Parathyroid adenoma (tissue), 2 donors: Measurements from ENCODE around the gene GPC5.

ENCODE experiments used
- H2AFZ ChIP-seq: fragments of 300-600 bp; sonication (generic); one replicate; pipeline ENCODE4 v1.7.0; 2017; ENCODE audit warnings: antibody characterized with exemption, mild to moderate bottlenecking
- H3K27ac ChIP-seq: fragments of 300-600 bp; sonication (generic); one replicate; pipeline ENCODE4 v1.7.0; 2017
- H3K27me3 ChIP-seq: fragments of 300-600 bp; sonication (generic); one replicate; pipeline ENCODE4 v1.7.0; 2017; ENCODE audit warnings: low read length; ENCODE audit not compliant: control insufficient read depth, insufficient read depth
- H3K36me3 ChIP-seq: fragments of 300-600 bp; sonication (generic); one replicate; pipeline ENCODE4 v1.7.0; 2017; ENCODE audit warnings: low read length; ENCODE audit not compliant: control insufficient read depth, insufficient read depth
- H3K4me1 ChIP-seq: fragments of 300-600 bp; sonication (generic); one replicate; pipeline ENCODE4 v1.7.0; 2017; ENCODE audit warnings: control low read depth
- H3K4me2 ChIP-seq: fragments of 300-600 bp; sonication (generic); one replicate; pipeline ENCODE4 v1.7.0; 2017; ENCODE audit warnings: low read length
- H3K4me3 ChIP-seq: fragments of 300-600 bp; sonication (generic); one replicate; pipeline ENCODE4 v1.7.0; 2017; ENCODE audit warnings: low read depth, low read length
- H3K79me2 ChIP-seq: fragments of 300-600 bp; sonication (generic); one replicate; pipeline ENCODE4 v1.7.0; 2017; ENCODE audit warnings: control low read depth
- H3K9ac ChIP-seq: fragments of 300-600 bp; sonication (generic); one replicate; pipeline ENCODE4 v1.7.0; 2017; ENCODE audit warnings: mild to moderate bottlenecking
- H3K9me3 ChIP-seq: fragments of 300-600 bp; sonication (generic); one replicate; pipeline ENCODE4 v1.7.0; 2017; ENCODE audit warnings: low read length; ENCODE audit not compliant: control insufficient read depth
- TF ChIP-seq, protein P1 (sequence below): fragments of 300-600 bp; sonication (generic); IDR thresholded peaks from one replicate; pipeline ENCODE4 v1.7.0; 2017; ENCODE audit warnings: antibody characterized with exemption, mild to moderate bottlenecking
- donor health status: primary hyperparathyroidism.

GPC5 gene

DNA sequence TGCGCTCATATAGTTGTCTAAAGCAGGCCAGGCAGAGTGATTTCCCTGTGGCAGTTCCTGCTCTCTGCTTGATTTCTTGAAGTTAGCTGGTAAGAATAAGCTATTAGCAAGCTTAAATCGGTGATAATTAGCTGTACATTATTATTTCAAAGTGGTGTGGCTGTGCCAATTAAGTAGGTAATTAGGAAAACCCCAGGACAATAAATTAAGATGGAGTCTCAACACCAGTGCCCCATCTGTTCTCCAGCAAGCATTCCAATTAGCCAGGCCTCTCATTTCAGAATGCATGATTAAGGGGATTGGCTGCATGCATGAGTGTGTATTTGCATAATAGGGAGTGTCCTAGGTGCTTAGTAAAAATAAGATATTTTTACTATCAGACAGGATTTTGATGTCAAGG, 342.3 kb downstream of the GPC5 start:
- TF ChIP-seq, protein P1, sequence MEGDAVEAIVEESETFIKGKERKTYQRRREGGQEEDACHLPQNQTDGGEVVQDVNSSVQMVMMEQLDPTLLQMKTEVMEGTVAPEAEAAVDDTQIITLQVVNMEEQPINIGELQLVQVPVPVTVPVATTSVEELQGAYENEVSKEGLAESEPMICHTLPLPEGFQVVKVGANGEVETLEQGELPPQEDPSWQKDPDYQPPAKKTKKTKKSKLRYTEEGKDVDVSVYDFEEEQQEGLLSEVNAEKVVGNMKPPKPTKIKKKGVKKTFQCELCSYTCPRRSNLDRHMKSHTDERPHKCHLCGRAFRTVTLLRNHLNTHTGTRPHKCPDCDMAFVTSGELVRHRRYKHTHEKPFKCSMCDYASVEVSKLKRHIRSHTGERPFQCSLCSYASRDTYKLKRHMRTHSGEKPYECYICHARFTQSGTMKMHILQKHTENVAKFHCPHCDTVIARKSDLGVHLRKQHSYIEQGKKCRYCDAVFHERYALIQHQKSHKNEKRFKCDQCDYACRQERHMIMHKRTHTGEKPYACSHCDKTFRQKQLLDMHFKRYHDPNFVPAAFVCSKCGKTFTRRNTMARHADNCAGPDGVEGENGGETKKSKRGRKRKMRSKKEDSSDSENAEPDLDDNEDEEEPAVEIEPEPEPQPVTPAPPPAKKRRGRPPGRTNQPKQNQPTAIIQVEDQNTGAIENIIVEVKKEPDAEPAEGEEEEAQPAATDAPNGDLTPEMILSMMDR, result no peak

DNA sequence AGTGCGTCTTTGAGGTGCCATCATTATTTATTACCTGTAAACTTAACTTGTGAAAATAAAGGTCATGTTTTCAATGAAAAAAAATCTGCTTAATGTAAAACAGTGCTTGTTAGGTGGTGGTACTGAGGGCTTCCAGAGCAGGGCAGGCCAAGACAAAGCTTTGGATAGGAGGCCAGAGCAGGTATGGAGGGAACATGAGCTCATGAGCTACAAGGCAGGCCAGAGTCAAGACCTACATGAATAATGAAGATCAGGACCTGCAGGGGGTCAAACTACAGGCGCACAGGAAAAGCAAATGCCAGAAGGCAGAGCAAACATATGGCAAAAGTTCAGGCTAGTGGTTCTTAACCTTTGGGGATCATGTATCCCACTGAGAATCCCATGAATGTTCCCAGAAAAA, 343.5 kb downstream of the GPC5 start:
- Histone ChIP-seq H3K4me2 (no peak overlapping the region), H3K27ac (no peak overlapping the region), H3K79me2 (no peaks in the 10 kb centered on the region), H3K36me3 (no peaks in the 10 kb centered on the region), H3K9ac (no peak overlapping the region), H3K9me3 (no peaks in the 10 kb centered on the region), H3K4me3 (no peak overlapping the region), H3K27me3 (no peaks in the 10 kb centered on the region), H2AFZ (no peak overlapping the region), H3K4me1 (no peaks in the 10 kb centered on the region)
- TF ChIP-seq, protein P1, result no peak

More for the DNA sequence above, 342.3 kb downstream of the GPC5 start:
- Histone ChIP-seq H3K4me2 (no peak overlapping the region), H3K4me1 (no peaks in the 10 kb centered on the region), H3K79me2 (no peaks in the 10 kb centered on the region), H3K27ac (no peak overlapping the region), H3K9me3 (no peaks in the 10 kb centered on the region), H3K4me3 (no peak overlapping the region), H3K27me3 (no peaks in the 10 kb centered on the region), H3K36me3 (no peaks in the 10 kb centered on the region), H3K9ac (no peak overlapping the region), H2AFZ (no peak overlapping the region)

DNA sequence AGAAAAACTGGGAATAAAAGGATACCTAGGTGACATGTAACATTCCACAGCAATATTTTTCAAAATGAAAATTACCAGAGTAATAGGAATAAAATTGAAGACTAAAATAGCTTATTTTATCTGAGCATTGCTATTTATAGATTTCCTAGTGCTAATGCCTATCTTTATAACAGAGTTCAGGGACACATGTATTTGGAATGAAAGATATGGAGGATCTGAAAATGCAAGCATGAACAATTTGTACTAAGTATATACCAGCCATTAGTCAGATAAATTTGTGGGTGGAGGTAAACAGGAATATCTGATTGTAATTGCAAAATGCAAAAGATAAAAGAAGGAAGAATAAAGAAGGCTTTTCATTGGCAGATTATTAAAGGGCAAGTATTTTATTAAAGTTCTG, 345.9 kb downstream of the GPC5 start:
- H3K9me3 ChIP-seq, result no peaks in the 10 kb centered on the region
- no peak overlapping the region for H3K4me2 ChIP-seq
- H3K4me3 ChIP-seq, result no peak overlapping the region
- no peak overlapping the region for H3K27ac ChIP-seq
- no peak overlapping the region for H3K9ac ChIP-seq
- no peaks in the 10 kb centered on the region for H3K4me1 ChIP-seq
- no peaks in the 10 kb centered on the region for H3K27me3 ChIP-seq
- no peaks in the 10 kb centered on the region for H3K36me3 ChIP-seq
- H3K79me2 ChIP-seq, result no peaks in the 10 kb centered on the region
- TF ChIP-seq, protein P1, result no peak
- no peak overlapping the region for H2AFZ ChIP-seq

DNA sequence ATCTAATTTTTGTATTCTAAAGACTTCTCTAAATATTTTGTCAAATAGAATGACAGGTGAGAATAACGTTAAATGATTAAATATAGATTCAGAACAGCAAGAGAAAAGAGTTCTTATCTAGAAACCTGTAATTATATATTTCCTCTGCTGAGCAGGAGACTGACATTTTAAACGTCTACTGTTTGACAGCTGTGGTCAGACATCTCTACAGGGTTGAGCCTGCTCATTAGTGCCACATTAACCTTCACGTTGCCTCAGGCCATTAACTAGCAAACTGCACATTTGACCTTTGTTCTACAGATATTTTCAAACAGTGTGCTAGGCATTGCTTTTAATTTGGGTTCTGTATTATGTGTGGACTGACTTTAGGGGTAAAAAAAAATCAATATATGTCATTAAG, 347.5 kb downstream of the GPC5 start:
- Histone ChIP-seq H3K9ac (no peak overlapping the region), H3K4me3 (no peak overlapping the region), H3K4me2 (no peak overlapping the region), H3K4me1 (no peaks in the 10 kb centered on the region), H3K79me2 (no peaks in the 10 kb centered on the region), H3K9me3 (no peaks in the 10 kb centered on the region), H2AFZ (no peak overlapping the region), H3K27ac (no peak overlapping the region), H3K36me3 (no peaks in the 10 kb centered on the region), H3K27me3 (no peaks in the 10 kb centered on the region)
- TF ChIP-seq, protein P1, result no peak

- H3K4me1 ChIP-seq, result no peaks in the 10 kb centered on the region
- no peak overlapping the region for H3K9ac ChIP-seq
- no peaks in the 10 kb centered on the region for H3K9me3 ChIP-seq
These were observed 348.8 kb downstream of the GPC5 start for GRCh38 chr13:91747186-91747585.

More at GRCh38 chr13:91747186-91747585, 348.8 kb downstream of the GPC5 start:
- TF ChIP-seq, protein P1, result no peak
- Histone ChIP-seq H3K4me3 (no peak overlapping the region), H3K27ac (no peak overlapping the region), H3K4me2 (no peak overlapping the region), H3K36me3 (no peaks in the 10 kb centered on the region), H2AFZ (no peak overlapping the region), H3K27me3 (no peaks in the 10 kb centered on the region), H3K79me2 (no peaks in the 10 kb centered on the region)
